ENCODE results near the gene MACROH2A1. TPM values are rescaled to one million over a fixed set of nuclear protein-coding genes. Genes with fewer than 3 reads are reported as not detected.

Gene MACROH2A1
- total and polyA plus RNA-seq, 10 of the 15 experiments (the other 5 are each of a cell fraction or from before 2014, with no cell fraction given): 45.7 to 230 (median 196) TPM

- TF ChIP-seq E2F8 (IDR thresholded peaks at IDR 0.05; ENCODE audit: low read depth, partially characterized antibody) (no peak), ZNF687 (IDR thresholded peaks at IDR 0.05) (no peak), BHLHE40 (IDR thresholded peaks at IDR 0.05; ENCODE audit: borderline replicate concordance in 1 of 2, low read depth in 2 of 2, low read length in 1 of 2) (no peak), SRF (IDR thresholded peaks at IDR 0.05; ENCODE audit: low read depth in 2 of 2, low read length in 2 of 2) (no peak), RFX5 (IDR thresholded peaks at IDR 0.05; ENCODE audit: low read depth, low read length) (no peak), EGR1 (IDR thresholded peaks at IDR 0.05; ENCODE audit: borderline replicate concordance in 1 of 2, low read depth in 2 of 2, low read length in 2 of 2) (no peak), ZSCAN29 (IDR thresholded peaks at IDR 0.05) (no peak), BMI1 (IDR thresholded peaks at IDR 0.05; ENCODE audit: borderline replicate concordance) (no peak), TARDBP (IDR thresholded peaks at IDR 0.05; ENCODE audit: borderline replicate concordance) (no peak), GABPA (IDR thresholded peaks at IDR 0.05; ENCODE audit: low read depth) (no peak), SMAD5 (IDR thresholded peaks at IDR 0.05; ENCODE audit: low read depth) (no peak)
Measured at GRCh38 chr5:135402031-135402430, 3.0 kb upstream of the MACROH2A1 start (continued).
